GM19025 (cell line): Measurements from ENCODE around the gene FBXO7.

Experiments
- ATAC-seq: cut with Tn5 transposase; IDR thresholded peaks from one replicate; pipeline ENCODE4 v1.9.1; 2021; ENCODE audit warnings: mild to moderate bottlenecking, low read depth, moderate library complexity; ENCODE audit not compliant: unreplicated experiment

FBXO7 gene

DNA sequence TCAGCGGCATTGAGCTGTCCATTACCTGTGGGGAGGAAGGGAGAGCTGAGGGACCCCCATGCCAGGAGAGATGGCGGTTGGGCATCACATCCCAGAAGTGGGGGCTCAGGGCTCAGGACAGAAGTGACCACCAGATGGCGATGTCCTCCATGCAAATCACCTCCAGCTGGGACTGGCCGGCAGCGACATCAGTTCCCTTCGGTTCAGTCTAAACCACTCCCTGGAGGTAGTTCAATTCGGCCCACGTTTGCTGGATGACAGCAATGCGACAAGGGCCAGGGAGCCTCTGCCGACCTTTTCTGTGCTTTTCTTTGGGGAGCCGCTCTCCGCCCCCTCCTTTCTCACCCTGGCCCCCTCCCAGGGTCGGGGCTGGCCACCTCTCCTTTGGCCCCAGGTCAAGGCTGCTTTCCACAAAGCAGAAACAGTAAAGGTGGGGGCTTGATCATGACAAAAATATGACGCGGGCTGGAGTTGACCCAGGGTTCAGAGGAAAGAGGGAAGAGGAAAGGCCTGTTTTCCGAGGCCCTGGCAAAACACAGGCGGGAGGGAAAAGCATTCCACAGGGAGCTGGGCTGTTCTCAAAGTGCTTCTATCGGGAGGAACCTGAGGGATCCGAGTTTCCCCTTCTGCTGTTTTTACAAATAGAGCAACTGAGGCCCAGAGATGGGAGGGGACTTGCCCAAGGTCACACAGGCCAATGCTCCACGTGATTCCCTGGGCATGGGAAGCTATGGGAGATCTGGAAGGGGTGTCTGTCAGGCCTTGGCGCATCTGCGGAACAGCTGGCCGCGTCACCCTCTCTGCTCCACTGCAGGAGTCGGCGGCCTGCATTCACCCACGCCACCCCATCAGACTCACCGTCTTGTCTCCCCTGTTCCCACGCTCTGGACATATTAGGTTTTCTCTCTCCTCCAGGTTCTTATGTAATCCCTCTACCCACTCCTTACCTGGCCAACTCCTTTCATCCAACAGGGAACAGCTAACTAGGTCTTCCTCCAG is 54.7 kb downstream of the FBXO7 start:
- ATAC-seq, result no peak

DNA sequence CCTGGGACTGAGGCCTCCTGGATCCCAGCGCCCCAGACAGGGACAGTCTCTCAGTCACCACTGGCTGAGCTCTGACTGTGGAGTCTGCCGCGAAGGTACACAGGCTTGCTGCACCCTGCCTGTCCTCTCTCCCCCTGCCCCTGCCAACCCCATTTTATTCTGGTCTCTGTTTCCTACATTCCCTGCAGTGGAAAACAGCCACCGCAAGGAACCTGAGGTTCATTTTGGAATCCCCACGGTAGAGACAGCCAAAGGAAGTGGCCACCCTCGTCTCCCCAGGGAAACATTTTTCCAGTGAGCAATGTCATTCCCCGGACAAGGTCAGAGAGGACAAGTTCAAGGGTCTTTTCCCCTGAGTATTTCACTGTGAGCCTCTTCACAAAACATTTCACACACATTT is 56.6 kb downstream of the FBXO7 start:
- no peak for ATAC-seq

DNA sequence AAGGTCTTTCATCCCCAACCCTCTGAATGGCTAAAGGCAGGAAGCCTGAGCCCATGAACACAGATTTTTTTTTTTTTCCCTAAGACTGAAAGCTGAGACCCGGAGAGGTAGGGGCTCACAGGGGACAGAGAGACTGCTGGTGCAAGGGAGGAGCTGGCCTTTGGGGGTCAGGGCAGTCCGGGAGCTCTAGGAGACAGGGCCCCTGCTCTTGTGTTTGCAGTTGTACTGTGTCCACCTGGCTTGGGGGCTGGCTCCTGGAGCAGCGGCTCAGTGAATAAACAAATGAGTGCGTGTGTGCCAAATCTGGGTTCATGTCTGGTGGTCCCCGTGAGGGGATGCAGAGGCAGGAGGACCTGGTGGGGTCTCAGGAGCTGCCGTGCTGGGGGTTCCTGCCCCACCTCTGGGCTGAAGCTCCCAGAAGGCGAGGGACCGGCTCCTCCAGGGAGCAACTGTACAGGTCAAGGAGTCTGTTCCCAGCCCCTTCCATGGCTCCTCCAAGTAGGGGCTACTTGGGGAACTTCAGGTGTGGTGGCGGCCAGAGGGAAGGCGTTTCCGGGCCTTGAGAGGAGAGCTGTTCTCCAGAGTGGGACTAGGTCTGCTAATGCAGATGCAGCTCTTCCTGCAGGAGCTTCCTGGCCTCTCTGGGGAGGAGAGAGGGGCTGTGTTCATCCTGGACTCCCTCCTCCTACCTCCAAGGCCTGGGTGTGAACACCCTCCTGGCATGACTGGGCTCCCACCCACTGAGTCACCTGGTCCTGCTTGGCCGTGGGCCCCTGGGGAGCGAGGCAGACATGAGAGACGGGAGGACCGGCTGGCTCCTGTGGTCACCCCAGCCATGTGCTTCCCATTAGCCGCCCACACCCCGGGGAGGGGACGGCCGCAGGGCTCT is 57.6 kb downstream of the FBXO7 start:
- ATAC-seq, result no peak

DNA sequence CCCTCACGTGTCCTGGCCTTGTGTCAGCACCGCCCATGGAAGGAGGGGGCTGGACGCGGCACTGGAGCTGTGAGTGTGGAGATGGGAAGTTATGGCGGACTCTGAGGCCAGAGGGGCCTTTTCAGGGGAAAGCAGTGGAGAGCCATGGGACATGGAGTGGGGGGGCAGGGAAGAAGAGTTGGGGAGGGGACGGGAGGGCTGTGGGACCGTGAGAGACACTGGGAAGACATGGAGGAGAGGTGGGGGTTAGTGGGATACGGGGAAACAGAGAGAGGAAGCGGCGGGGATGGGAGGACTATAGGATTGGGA is 58.2 kb downstream of the FBXO7 start:
- no peak for ATAC-seq

DNA sequence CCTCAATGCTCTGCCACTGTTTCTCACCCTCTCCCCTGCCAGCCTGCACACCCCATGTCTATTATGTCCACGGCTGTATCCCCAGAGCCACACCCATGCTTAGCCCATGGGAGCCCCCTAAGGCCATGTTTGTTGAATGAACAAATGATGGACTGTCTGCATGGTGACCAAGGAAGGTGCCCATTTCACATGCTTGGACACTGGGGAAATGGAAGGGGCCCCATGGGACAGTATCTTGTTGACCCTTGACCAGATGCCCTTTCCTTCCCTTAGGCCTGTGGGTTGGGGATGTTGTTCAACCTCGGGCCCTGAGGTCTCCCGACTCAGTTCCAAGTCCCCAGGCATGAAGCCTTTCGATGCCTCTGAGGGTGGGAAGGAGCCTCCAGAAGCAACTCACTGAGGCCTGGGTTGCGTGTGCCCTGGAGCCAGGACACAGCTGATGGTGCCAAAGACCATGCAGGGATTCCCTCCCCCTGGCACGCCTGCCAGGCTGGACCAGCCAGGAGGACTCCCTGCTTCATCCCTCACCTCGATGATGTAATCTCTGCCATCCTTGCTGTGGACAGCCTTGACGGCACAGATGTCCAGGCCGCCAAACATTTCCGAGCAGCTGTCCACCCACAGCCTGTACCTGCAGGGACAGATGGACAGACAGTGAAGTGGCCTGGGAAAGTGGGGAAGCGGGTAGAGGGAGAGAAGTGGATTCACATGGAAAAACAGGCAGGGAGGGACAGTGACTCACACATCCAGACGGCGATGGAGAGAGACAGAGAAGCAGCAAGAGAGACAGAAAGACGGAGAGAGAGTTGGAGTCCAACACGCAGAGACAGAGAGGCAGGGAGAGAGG is 58.9 kb downstream of the FBXO7 start:
- ATAC-seq, result no peak

DNA sequence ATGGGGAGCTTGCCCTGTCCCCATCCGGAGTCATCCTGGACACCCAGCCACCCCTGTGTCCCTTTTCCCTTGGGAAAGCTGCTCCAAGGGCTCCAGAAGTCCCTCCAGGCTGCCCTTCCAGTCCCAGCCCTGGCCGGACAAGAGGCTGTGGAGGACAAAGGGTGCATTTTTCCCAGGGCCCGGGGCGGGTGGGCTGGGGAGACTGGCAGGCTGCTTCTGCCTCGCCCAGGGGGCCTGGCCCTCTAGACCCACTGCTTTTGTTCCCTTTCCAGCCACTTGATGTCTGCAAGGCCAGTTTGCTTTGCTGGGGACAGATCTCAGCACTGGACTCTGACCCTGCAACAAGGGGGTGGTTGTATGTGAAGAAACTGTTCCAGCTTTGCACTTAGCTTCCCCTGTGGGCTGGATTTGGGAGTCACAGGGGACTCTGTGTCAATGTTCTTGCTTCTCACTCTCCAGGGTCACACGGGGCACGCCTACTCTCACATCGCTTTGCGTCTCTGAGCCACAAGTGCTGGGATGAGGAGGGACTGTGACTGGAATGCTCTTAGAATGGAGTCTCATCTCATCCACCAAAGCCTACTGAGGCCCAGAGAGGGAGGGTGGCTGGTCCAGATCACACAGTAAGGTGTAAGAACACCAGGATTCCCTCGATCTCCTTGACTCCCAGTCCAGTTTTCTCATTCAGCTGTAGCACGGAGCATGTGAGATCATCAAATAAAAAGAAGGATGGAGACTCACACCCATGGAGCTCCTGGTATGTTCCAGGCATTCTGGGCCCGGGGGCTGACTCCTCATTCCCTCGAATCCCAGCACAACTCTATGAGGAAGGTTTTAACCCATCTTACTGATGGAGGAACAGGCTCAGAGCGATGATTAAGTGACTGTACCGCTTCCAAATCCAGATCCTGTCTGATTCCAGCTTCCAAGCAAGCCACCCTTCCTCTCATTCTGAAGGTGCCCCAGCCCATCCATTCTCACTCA is 59.9 kb downstream of the FBXO7 start:
- no peak for ATAC-seq

DNA sequence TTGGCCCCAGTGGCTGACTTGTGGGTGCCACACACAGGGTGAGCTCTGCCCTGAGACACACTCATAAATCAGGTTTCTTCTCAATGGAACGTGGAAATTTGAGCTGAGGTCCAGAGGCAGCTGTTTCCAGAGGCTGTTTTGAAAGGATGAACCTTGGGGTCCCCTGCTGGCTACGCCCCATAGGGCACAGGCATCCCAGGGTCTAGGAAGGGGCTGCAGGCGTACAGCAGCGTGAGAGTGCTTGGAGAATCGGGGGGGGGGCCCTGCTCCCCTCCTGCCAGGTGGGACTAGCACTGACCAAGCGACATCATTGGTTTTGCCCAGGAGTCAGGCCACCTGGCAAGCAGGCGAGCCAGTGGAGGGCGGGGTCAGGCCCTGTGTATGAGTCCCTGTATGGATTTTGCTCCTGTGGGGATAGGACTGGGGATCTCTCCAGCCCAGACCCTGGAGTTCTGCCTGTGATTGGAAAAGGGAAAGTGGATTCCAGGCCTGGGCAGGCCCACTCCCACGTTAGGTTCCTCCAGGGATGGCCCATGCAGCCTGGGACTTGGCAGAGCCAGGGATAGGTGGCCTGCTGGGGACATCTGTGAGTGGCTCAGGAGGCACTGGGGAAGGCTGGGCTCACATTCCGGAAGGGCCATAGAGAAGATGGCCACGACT is 61.0 kb downstream of the FBXO7 start:
- no peak for ATAC-seq

DNA sequence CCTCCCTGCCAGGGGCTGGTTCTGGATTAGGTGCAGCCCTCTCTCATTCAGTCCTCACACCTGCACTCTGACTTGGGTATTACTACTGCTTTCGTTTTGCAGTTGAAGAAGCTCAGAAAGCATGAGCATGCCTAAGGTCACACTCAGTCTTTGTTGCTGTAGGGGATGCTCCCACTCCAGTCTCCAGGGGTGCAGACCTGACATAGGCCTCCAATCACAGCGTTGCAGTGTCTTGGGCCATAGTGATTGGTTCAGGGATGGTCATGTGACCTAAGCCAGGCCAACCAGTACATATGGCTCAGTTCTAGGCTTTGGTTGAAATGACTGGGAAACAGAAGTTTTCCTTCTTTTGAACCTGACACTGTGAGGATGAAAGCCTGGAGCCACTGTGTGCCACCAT is 61.7 kb downstream of the FBXO7 start:
- ATAC-seq, result no peak

DNA sequence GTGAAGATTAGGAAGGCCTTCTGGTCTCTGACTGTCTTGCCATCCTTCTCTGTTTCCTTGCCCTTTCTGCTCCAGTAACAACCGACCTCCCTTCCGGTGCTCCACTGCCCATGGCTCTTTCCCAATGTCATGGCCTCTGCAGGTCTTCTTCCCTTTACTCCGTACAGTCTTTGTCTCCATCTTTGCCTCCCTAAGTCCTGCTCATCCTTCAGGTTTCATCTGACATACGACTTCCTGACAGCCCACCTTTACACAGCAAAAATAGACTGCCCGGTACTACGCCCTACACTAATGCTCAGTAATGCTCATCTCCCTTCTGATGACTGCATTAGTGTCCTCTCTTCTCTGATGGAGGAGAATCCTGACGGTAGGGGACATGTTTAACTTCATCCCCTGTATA is 63.9 kb downstream of the FBXO7 start:
- no peak for ATAC-seq

DNA sequence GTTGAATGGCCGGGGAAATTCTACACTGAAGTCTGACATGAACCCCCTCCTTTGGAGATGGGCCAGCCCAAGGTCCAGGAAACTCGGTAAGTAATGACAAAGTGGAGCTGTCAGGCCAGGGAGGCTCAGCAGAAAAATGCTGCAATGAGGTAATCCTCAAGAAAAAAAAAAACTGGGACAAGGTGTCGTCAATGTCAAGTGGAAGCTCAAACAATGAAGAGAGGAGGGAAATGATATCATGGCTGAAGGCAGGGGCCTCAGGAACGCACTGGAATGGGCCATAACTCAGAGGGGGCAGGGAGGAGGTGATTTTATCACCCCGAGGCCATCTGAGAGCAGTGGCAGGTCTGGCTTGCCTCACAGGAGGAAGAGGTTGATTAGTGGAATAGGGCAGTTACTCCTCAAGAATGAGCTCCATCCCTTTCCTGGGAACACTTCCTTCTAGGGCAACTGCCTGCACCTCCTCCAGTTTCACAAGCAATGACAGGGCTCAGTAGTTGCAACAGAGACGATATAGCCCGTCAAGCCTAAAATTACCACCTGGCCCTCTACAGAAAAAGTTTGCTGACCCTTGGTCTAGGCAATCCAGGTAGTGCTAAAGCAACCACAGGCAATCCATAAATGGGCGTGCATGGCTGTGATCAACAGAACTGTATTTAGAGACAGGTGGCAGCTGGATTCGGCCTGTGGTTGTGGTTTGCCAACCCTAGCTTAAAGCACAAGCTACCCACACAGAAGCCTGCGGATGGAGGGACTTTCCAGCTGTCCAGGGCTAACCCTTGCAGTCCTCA is 65.2 kb downstream of the FBXO7 start:
- no peak for ATAC-seq

DNA sequence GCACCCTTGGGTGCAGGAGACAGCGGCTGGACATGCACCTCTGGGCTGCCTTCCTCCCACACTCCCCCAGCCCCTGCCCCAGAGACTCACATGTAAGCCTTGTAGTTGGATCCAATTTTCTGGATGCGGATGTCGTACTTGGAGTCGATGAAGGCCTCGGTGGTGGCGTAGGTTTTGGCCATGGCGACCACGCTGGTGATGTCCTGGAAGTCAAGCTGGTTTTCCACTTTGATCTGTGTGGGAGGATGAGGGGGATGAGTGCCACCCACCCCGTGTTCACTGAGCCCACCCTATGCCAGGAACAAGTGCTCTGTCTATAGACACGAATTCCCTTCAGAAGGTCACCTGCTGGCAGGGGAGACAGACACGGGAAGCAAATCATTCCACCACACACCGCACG is 66.9 kb downstream of the FBXO7 start:
- ATAC-seq, result no peak

DNA sequence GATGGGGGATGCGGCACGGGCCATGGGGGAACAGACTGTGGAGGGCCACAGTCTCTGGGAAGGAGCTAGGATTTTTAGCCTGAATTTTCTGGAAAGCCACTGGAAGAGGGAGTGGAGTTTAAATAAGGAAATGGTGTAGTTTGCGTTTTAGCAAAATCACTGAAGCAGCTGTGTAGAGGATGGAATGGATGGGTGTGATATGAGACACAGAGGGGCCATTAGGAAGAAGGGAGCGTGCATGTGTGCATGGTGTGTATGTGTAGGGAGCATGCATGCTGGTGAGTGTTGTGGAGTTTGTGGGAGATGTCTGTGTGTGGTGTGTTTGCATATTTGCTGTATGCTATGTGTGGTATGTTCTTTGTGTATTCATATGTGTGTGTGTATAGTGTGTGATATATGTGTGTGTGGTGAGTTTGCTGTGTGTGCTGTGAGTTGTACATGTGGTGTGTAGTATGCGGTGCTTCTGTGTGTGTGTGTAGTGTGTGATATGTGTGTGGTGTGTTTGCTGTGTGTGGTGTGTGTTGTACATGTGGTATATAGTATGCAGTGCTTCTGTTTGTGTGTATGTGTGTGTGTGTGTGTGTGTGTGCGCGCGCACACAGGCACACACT is 67.6 kb downstream of the FBXO7 start:
- ATAC-seq, result no peak

DNA sequence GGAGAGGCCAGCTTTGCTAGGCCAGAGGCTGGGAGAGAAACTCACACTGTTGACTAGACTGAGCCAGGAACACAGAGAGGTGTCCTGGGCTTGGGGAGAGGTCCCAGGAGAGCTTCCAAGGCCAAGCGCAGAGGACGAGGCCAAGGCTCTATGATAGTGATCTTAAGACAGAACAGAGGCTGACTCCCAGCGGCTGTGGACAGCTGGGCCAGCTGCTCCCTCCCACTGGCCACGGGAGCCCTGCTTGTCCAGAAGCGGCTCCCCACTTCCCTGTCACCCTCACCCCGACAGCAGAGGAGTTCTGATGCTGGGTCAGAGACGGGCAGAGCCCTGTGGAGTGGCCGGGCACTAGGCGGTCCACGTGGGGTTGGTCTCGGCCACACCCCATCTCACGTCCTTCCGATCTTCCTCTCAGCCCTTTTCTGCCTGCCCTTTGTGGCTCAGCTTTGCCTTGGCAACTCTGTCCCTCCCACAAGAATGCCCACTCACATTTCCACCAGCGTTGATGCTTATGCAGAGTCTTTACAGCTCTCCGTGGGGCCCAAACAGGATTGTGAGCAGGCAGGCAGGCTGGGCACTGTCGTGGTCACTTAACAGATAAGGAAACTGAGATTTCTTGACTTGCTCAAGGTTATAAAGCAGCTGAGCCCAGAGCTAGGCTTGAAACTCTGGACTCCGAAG is 68.2 kb downstream of the FBXO7 start:
- ATAC-seq, result no peak

DNA sequence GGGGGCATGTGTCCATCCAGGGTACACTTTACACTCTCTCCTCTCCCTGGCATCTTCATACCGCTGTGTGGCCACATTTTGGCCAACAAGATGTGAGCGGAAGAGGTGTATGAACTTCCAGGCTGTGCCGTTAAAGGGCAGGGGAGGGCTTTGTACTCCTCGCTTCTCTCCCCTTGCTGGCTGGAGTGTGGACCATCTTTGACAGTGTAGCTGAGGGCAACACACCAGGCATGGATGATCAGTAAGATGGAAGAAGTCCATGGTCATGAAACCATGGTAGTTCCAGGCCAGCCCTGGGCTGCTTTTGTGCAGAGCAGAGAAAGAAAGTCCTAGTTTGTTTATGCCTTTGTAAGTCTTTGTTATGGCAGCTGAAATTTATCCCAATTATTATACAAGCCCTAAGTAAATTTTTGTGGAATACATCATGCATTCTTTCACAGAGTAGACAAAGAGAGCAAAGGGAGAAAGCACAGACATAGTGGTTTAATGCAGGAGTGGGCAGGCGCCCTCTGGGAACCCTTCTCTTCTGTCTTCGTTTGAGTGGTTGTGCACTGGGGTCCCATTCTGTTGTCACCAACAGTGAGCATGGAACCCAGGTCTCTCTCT is 70.4 kb downstream of the FBXO7 start:
- no peak for ATAC-seq

DNA sequence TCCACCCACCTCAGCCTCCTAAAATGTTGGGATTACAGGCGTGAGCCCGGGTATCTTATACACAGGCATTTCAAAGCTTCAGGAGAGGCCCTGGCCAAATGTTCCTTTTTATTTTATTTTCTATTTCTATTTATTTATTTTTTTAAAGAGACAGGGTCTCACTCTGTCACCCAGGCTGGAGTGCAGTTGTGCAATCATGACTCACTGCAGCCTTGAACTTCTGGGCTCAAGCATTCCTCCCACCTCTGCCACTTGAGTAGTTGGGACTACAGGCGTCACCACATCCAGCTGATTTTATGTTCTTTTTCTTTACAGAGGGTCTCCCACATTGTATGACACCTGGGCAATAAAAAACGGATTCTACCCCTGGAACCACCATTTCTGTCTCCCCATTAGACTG is 71.2 kb downstream of the FBXO7 start:
- ATAC-seq, result no peak

DNA sequence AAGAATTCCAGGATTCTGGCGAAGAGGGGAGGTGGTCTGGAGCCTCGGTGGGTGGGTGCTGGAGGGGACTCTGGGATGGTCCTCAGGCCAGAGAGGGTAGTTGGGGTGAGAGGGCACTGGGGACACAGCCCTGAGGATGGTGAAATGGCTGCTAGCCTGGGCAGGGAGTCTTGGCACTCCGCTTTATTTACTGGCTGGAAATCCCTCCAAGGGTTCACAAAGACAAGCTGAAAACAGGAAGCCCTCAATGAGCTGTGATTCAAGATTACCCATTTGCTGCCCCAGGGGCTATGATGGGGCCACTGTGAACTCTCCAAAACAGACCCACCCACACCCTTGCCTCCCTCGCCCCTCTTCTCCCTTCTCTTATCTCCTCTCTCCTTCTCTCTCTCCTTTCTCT is 71.9 kb downstream of the FBXO7 start:
- no peak for ATAC-seq

DNA sequence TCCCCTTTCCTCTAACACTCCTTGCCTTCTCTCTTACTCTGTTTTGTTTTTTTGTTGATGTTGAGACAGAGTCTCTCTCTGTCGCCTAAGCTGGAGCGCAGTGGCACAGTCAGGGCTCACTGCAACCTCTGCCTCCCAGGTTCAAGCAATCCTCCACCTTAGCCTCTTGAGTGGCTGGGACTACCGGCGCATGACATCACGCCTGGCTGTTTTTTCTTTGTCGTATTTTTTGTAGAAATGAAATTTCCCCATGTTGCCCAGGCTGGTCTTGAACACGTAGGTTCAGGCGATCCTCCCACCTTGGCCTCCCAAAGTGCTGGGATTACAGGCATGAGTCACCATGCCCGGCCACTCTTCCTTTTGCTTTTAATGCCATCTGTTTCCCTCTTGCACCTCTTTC is 72.3 kb downstream of the FBXO7 start:
- no peak for ATAC-seq
